Measurements from ENCODE around the gene PLXDC1. TPM values are rescaled to one million over a fixed set of nuclear protein-coding genes. Genes with fewer than 3 reads are reported as not detected.
A peak's percentile ranks its signal among the peaks of the same experiment; 100 is the strongest.

Gene PLXDC1
- total RNA-seq, 2 donors from 2014 or later, result 4.6 to 9.3 TPM

DNA sequence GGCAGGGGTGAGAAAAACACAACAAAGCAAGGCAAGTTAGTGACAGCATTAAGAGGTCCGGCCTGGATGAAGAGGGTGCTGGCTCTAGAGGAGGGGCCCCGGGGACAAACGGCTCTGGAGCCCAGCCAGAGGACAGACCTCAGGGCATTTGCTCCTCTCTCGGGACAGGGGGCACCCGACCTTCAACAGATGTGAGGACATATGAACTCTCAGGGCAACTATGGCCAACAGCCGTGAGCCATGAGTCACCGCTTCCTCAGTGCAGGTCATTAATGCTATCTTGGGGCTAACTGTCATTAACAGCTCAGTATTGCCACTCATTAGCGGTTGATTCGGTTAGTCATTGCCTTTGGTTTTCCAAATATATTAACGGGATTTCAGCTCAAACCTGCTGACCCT lies 24.3 kb upstream of the PLXDC1 start:
- no peak overlapping the region for H3K4me3 ChIP-seq
- H3K4me1 ChIP-seq, result peaks cover 0 to 12% of the 10 kb centered on the region in 2 donors
- H3K27ac ChIP-seq, result no peak overlapping the region
- peaks cover 11% of the 10 kb centered on the region for H3K36me3 ChIP-seq
- DNase-seq (ENCODE audit: low spot score), result no peak
- TF ChIP-seq, protein P1, sequence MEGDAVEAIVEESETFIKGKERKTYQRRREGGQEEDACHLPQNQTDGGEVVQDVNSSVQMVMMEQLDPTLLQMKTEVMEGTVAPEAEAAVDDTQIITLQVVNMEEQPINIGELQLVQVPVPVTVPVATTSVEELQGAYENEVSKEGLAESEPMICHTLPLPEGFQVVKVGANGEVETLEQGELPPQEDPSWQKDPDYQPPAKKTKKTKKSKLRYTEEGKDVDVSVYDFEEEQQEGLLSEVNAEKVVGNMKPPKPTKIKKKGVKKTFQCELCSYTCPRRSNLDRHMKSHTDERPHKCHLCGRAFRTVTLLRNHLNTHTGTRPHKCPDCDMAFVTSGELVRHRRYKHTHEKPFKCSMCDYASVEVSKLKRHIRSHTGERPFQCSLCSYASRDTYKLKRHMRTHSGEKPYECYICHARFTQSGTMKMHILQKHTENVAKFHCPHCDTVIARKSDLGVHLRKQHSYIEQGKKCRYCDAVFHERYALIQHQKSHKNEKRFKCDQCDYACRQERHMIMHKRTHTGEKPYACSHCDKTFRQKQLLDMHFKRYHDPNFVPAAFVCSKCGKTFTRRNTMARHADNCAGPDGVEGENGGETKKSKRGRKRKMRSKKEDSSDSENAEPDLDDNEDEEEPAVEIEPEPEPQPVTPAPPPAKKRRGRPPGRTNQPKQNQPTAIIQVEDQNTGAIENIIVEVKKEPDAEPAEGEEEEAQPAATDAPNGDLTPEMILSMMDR (IDR thresholded peaks at IDR 0.05), result no peak
- H3K9me3 ChIP-seq, result no peaks in the 10 kb centered on the region
- H3K27me3 ChIP-seq, result no peaks in the 10 kb centered on the region

GRCh38 chr17:39174920-39175694 lies 23.7 kb upstream of the PLXDC1 start:
- peaks cover 0 to 12% of the 10 kb centered on the region in 2 donors for H3K4me1 ChIP-seq
- TF ChIP-seq, protein P1 (IDR thresholded peaks at IDR 0.05), result peak; percentile 86 to 93
- DNase-seq (ENCODE audit: low spot score), result peak; percentile 76
- no peak overlapping the region for H3K27ac ChIP-seq
- H3K4me3 ChIP-seq, result no peak overlapping the region
- no peaks in the 10 kb centered on the region for H3K9me3 ChIP-seq
- peaks cover 11% of the 10 kb centered on the region for H3K36me3 ChIP-seq
- H3K27me3 ChIP-seq, result no peaks in the 10 kb centered on the region

- Histone ChIP-seq H3K4me1 (peaks cover 0 to 12% of the 10 kb centered on the region in 2 donors), H3K36me3 (peaks cover 11% of the 10 kb centered on the region), H3K4me3 (no peak overlapping the region), H3K27me3 (no peaks in the 10 kb centered on the region), H3K9me3 (no peaks in the 10 kb centered on the region), H3K27ac (no peak overlapping the region)
- TF ChIP-seq, protein P1 (IDR thresholded peaks at IDR 0.05), result no peak
- DNase-seq (ENCODE audit: low spot score), result no peak
These were observed 22.3 kb upstream of the PLXDC1 start for GRCh38 chr17:39173526-39174274.

GRCh38 chr17:39173080-39173479 lies 21.6 kb upstream of the PLXDC1 start:
- Histone ChIP-seq H3K27me3 (no peaks in the 10 kb centered on the region), H3K27ac (no peak overlapping the region), H3K36me3 (peaks cover 11% of the 10 kb centered on the region), H3K4me3 (no peak overlapping the region), H3K4me1 (peaks cover 0 to 12% of the 10 kb centered on the region in 2 donors), H3K9me3 (no peaks in the 10 kb centered on the region)
- DNase-seq (ENCODE audit: low spot score), result no peak
- TF ChIP-seq, protein P1 (IDR thresholded peaks at IDR 0.05), result no peak

GRCh38 chr17:39171933-39172332 lies 20.5 kb upstream of the PLXDC1 start:
- H3K36me3 ChIP-seq, result peaks cover 2% of the 10 kb centered on the region
- no peaks in the 10 kb centered on the region for H3K9me3 ChIP-seq
- TF ChIP-seq, protein P1 (IDR thresholded peaks at IDR 0.05), result no peak
- no peak overlapping the region for H3K4me3 ChIP-seq
- H3K27me3 ChIP-seq, result no peaks in the 10 kb centered on the region
- no peak for DNase-seq (ENCODE audit: low spot score)
- no peak overlapping the region for H3K27ac ChIP-seq
- H3K4me1 ChIP-seq, result peaks cover 0 to 18% of the 10 kb centered on the region in 2 donors
